ENCODE data around the gene TNNI3.

- TF ChIP-seq EZH2phosphoT487 (IDR thresholded peaks at IDR 0.05; ENCODE audit: borderline replicate concordance, low read depth, low read length) (no peak), CTCF (conservative IDR thresholded peaks at IDR 0.05; ENCODE audit: low read length) (peak; percentile 79)
These were observed 44.6 kb downstream of the TNNI3 start for GRCh38 chr19:55112777-55113569.

Measured in OCI-LY7 (cell line).